GM06990 (cell line): ENCODE results near the gene PRKCI.
"Not testable (repeated sequence)": the region's sequence is repeated elsewhere in the genome, so short reads cannot be mapped to it uniquely, and the experiment has no call there.

Experiments used
- DNase-seq: peaks from one replicate; pipeline ENCODE4 v3.0.0-alpha.2; 2011; ENCODE audit not compliant: insufficient read length; ENCODE audit errors: extremely low read depth
- H3K27me3 ChIP-seq: replicated peaks from 2 replicates; pipeline ENCODE4 v1.6.0; 2011; ENCODE audit warnings: low read length; ENCODE audit not compliant: control insufficient read depth, insufficient read depth
- H3K36me3 ChIP-seq: 2 replicates; pipeline ENCODE4 v1.5.1; 2011; ENCODE audit warnings: low read length; ENCODE audit not compliant: control insufficient read depth, insufficient read depth
- H3K4me3 ChIP-seq: replicated peaks from 2 replicates; pipeline ENCODE4 v1.5.1; 2011; ENCODE audit warnings: low read depth, mild to moderate bottlenecking, control low read depth, low read length
- CTCF ChIP-seq: IDR thresholded peaks from 2 replicates; pipeline ENCODE4 v1.5.1; 2011; ENCODE audit warnings: low read length, control low read depth, mild to moderate bottlenecking, inconsistent platforms; ENCODE audit not compliant: insufficient read depth, poor library complexity, severe bottlenecking

PRKCI gene

GRCh38 chr3:170322566-170323269 lies 100.5 kb downstream of the PRKCI start:
- DNase-seq = no peak
- H3K36me3 ChIP-seq = no peaks in the 10 kb centered on the region
- TF ChIP-seq CTCF = no peak
- H3K4me3 ChIP-seq = no peak overlapping the region
- no peaks in the 10 kb centered on the region for H3K27me3 ChIP-seq

- Histone ChIP-seq H3K27me3 (no peaks in the 10 kb centered on the region), H3K36me3 (no peaks in the 10 kb centered on the region), H3K4me3 (no peak overlapping the region)
- DNase-seq = no peak
- TF ChIP-seq CTCF = no peak
Observed at GRCh38 chr3:170323331-170323730, 101.1 kb downstream of the PRKCI start.

- Histone ChIP-seq H3K36me3 (no peaks in the 10 kb centered on the region), H3K4me3 (no peak overlapping the region), H3K27me3 (no peaks in the 10 kb centered on the region)
- no peak for TF ChIP-seq CTCF
- no peak for DNase-seq
Observed at GRCh38 chr3:170324962-170325361, 102.7 kb downstream of the PRKCI start.

- no peak for DNase-seq
- no peak overlapping the region for H3K4me3 ChIP-seq
- no peak for TF ChIP-seq CTCF
- no peaks in the 10 kb centered on the region for H3K36me3 ChIP-seq
- no peaks in the 10 kb centered on the region for H3K27me3 ChIP-seq
Observed at GRCh38 chr3:170327040-170327808, 105.0 kb downstream of the PRKCI start.

GRCh38 chr3:170327868-170328548 lies 105.8 kb downstream of the PRKCI start:
- DNase-seq, H3K36me3 ChIP-seq, H3K27me3 ChIP-seq, H3K4me3 ChIP-seq: not testable (repeated sequence)

GRCh38 chr3:170330366-170330765 lies 108.1 kb downstream of the PRKCI start:
- DNase-seq = no peak
- TF ChIP-seq CTCF = no peak

More at GRCh38 chr3:170330366-170330765, 108.1 kb downstream of the PRKCI start:
- H3K36me3 ChIP-seq = no peaks in the 10 kb centered on the region
- H3K27me3 ChIP-seq = no peaks in the 10 kb centered on the region
- no peak overlapping the region for H3K4me3 ChIP-seq
